GM18520 (cell line): Measurements from ENCODE around the gene PRKAR1B.

Source experiments
- ATAC-seq: cut with Tn5 transposase; IDR thresholded peaks from one replicate; pipeline ENCODE4 v1.9.1; 2021; ENCODE audit not compliant: unreplicated experiment

PRKAR1B gene

GRCh38 chr7:527723-528122 lies 199.4 kb downstream of the PRKAR1B start:
- no peak for ATAC-seq

DNA sequence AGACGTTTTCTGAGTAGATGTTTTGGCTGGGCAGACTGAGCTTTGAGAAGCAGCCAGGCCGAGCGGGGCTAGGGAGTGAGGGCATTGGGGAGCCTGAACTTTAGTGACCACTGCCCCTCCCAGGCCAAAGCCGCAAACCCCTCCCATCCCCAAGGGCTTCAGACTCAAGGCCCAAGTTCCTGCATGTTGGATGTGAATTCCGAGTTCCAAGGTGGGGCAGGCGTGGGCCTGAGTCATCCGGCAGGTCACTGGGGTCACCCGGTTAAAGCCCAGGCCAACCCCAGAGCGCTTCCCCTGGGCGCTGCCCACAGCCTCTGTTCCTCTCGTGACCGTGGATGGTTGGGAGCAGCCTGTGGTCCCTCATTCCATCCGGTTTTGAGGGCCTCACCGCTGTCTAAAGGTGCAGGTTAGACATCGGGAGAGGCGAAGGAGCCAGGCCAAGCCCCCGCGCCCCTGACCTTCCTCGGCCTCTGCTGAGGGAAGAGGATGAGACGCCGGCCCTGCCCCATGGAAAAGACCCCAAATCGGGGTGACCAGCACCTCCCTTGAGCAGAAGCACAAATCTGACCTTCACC lies 200.5 kb downstream of the PRKAR1B start:
- no peak for ATAC-seq

DNA sequence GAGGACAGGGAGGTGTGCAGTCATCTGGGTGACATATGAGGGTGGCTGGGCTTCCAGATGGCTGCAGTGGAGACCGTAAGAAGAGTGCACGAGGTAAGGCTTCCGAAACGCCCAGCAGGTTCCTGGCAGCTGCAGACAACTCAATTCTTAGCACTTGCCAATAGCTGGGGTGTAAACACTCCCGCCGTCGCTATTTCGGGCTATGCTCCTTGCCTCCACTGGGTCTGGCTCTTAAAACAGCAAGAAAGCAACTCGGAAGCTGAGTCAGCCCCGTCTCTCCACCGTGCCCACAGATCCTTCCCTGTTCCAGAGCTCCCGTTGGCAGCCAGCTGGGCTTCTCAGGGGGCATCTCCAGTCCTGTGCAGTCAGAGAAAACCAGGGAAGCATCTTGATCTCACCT lies 201.3 kb downstream of the PRKAR1B start:
- no peak for ATAC-seq

DNA sequence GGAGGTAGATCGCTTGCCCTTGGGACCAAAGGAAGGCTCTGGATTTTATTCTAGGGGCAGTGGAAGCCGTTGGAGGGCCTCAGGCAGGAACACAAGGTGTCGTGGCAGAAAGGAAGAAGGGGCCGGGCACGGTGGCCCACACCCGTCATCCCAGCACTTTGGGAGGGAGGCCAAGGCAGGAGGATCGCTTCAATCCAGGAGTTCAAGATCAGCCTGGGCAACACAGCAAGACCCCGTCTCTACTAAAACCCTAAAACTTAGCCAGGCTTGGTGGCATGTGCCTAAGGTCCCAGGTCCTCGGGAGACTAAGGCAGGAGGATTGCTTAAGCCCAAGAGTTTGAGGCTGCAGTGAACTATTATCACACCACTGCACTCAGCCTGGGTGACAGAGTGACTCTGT lies 202.3 kb downstream of the PRKAR1B start:
- ATAC-seq: no peak

GRCh38 chr7:523347-524336 lies 203.4 kb downstream of the PRKAR1B start:
- ATAC-seq: no peak

DNA sequence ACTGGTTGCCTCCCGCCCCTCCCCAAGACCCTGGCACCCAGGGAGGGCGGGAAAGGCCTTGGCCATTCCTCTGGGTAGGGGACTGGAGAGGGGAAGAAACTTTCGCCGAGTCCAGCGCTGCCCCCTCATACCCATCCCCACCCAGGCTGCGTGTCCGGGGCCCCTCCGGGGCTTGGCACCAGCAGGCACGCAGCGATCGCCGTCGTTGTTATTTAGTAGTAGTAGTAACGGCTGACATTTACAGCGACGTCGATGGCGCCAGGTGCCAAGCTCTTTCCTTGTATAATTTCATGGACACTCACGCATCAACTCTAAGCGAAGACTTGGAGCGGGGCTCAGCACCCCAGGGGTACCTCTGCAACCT lies 204.1 kb downstream of the PRKAR1B start:
- no peak for ATAC-seq

- no peak for ATAC-seq
These were observed 204.8 kb downstream of the PRKAR1B start for GRCh38 chr7:522071-522950.

GRCh38 chr7:521221-522070 lies 205.6 kb downstream of the PRKAR1B start:
- ATAC-seq: no peak

DNA sequence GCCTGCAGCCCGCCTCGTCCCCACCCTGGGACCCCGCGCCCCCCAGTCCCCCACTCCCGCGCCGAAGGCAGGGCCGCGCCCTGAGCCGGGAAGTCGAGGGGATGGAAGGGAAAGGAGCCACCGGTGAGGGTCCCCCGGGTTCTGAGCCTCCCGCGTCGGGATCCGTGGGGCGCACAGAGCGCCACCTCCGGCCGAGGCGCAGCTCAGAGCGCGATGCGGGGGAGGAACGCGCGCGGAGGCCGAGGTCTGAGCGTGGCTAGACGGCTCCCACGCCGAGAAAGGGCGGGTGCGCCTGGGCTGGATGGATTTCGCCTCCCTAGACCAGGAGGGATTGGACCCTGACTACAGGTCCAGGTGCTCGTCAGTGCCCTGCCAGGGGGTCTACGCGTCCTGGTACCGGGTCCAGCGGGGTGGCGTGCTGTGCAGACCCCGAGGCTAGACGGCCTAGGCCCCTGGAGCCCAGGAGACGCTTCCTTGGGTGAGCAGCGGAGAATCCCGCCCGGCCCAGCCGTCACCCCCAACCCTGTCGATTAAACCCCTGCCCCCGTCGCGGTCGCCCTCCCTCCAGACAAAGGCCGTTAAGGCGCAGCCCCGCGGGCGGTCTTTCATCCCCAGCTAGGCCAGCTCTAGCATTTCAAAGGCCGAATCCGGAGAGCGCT lies 206.4 kb downstream of the PRKAR1B start:
- no peak for ATAC-seq

DNA sequence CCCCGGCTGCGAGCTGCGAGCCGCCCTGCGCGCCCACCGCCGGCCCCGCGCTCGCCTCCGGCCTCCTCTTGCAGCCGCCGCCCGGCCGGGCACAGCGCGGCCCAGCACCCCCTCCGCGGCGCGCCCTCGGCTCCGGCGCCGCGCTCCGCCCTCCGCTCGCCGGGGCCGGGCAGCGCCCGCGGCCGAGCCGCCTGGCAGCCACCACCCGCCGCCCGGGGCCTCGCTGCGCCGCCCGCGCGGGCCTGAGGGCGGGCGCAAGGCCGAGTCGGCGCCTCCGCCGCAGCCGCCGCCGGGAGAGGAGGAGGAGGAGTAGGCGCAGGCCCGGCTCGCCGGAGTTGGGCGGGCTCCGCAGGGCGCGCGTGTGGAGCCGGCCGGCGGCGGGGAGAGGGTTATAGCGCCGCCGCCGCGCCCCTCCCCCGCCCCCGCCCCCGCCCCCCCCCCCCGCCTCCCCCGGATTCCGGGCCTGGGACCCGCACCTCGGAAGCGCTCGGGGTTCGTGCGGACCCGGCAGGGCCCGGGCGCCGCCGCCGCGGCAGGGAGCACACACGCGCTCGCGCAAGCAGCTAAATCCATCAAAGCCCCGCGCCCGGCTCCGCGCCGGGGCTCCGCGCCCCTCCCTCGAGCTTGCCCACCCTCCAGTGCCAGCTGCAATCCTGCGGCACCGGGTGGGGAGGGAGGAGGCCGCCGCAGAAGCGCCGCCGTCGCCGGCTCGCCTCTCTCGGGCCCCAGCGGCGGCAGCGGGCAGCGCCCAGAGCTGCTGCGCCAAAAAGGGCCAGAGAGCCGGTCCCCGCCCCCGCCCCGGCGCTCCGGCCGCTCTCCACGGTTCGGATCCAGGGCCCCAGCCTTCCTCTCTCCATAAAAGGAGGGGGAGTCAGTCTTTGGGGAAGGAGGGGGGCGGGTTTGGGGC lies 207.3 kb downstream of the PRKAR1B start, which contains the start of gene PDGFA:
Gene PDGFA (minus strand): TSS at position 363 of the 907 bp plus-strand sequence. CDS start 845 bp downstream, outside the sequence.
- no peak for ATAC-seq

DNA sequence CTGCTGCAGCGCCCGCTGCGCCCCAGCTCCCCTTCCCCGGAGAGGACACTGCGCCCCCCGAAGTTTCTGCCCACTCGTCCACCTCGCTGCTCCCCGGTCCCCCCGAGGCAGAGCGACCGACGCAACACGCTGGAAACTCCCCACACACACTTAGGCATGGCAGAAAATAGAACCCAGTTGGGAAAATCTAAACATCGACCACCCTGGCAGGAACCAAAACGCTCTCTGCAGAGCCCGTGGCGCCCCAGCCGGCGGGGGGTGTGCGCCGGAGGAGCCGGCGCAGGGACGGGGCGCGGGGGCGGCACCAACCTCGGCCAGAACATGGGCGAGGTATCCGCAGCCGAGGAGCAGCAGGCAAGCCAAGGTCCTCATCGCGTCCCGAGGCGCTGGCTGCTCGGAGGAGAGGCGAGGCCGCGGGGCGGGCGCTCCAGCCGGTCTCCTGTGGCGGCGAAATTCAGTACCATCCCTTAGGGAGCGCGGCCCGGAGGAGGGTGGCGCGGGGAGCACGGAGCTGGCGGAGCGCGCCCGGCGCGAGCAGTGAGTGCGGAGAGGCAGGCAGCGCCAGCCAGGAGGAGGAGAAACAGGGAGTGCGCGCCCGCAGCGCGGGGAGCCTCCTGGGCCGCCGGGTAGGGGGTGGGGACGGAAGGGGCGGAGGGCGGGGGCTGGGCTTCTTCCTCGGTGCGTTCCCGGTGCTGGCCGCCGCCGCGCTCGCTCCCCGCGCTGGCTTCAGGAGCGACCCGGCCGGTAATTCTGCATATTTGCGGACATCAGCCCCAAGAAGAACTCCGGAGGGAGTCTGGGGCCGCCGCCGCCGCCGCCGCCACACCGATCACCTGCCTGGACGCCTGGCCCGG lies 208.2 kb downstream of the PRKAR1B start:
- ATAC-seq: no peak

- no peak for ATAC-seq
These were observed 209.1 kb downstream of the PRKAR1B start for GRCh38 chr7:517774-518629.

DNA sequence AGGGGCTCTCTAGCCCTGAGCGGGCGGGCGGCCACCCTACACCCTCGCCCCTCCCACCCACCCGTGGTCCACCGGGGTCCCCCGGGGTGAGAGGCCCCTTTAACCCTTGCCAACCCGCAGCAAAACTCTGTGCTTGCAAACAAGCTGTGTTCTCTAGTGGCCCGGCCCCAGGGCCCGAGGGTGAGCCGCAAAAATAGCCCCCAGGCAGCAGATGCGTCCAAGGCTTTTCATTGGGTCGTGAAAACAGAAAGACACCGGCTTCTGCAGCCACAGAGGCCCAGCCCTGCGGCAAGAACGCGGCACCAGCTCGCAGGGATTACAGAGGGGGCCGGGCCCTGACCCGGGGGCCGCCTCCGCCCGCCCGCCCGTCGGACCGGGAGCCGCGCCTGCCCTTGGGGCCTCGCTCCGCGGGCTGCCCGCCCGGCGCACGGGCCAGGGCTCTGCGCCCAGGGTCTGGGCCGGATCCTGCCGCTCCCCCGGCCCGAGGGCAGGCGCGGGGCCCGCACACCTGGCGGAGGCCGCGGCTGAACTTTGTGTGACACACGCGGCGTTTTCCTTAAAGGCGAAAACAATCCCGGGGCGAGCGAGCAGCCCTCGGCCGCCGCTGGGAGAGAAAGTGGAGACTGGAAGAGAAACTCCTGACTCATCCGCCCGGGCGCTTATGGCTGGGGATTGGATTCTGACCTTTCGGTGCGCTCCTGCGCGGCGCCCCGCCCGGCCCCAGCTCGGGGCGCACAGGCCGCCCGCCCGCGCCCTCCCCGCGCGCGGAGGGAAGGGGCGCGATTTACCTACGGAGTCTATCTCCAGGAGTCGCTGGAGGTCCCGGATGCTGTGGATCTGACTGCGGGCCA lies 210.2 kb downstream of the PRKAR1B start:
- no peak for ATAC-seq

- no peak for ATAC-seq
These were observed 210.9 kb downstream of the PRKAR1B start for GRCh38 chr7:516216-516605.

DNA sequence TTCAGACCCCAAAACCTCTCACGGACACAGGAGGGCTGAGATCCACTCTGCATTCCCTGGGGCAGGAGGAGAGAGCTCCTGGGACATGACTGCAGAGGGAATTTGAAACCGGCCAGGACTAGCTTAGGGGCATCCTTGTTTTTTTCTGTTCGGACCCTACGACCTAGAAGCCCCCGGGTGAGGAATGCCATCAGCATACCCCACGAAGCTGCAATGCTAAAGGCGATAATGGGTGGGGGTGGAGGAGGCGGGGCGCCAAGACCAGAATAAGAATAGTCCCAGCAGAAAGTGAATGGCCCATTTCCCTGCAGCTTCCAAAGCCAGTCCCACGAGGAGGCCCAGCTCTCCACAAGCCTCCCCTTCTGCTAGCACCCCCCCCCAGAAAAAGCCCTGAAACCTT lies 211.5 kb downstream of the PRKAR1B start:
- ATAC-seq: no peak
